ENCODE measurements around the gene TLR8.

TLR8 gene

DNA sequence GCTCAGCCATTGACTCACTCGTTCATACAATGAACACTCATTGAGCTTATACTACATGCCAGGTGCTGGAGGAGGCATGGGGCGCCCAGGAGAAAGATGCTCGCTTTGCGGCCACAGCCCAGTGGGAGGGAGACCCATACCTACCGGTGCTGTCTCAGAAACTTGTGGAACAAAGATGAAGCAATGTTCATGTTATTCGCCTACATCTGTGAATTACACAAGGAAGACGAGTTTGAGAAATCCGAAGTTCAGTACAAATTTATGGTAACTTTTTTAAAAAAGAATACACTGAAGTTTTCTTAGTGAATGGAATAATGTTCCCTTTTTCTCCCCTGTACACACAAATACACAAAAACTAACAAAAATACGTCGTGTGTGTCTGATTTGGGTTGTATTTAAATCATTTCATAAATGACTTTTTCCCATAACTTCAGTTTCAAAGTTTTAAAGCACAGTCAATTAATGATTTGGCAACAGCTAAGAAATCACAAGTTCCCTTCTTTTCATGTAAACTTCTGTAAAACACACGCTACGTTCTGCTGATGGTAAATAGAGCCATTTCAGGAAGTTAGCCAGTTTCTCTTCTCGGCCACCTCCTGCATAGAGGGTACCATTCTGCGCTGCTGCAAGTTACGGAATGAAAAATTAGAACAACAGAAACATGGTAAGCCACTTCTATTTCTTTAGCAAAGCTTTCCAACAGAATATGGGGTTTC lies at the start of gene TLR8:
Gene TLR8, plus strand, starts transcription at position 575 of the 716 bp plus-strand sequence. Its CDS starts 87 bp downstream, at position 662.
- no peak for DNase-seq (ENCODE audit: low spot score)

DNA sequence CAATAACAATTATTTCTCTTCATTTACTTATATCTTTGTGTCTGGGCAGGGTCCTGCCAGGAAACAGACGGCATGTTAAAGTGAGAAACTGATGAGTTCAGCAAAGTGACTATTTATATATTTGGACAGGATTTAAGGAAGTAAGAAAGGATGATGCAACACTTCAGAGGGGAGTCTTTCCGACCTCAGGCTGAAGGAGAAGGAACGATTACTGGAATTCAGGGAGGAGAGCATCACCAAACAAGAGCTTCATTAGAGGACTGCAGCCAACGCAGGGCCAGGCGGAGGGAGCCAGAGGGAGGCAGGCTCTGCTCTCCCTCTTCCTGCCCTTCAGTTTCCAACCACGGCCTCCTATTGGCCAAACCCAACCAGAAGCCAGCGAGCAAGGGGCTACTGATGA lies 41.1 kb upstream of the TLR8 start:
- DNase-seq (ENCODE audit: low spot score): no peak

DNA sequence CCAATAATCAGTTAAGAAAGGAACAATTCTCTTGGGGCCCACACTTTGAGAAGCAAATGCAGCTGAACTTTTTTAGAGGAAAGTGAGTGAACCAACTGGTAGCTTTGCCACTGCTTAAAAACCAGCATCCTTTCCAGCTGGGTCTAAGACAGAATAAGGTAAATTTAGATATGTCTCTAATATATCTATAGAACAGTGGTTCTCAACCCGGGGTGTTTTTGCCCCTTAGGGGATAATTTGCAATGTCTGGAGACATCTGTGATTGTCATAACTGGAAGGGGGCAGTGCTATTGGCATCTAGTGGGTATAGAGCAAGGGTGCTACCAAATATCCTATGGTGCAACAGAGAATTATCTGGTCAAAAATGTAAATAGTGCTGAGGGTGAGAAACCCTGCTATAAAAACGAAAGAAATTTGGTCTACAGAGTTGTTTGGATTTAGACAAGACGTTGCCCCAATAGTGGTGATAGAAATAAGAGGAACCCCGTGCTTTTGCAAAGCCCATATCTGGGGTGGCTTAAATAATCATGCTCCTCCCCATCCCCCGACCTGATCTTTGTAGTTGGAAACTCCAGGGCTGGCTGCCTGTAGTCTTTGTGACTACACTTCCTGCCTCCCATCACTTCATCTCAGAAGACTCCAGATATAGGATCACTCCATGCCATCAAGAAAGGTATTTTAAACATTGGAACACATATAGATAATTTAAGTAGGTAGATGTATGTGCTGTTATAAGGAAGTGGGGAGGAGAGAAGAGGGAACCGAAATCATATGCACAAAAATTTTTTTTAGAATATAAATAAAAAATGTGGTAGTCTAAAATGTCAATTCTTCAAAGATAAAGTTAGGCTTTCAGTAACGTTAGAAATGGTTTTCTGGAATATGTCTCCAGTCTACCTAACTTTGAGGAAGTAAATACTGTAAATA lies 39.7 kb upstream of the TLR8 start, which contains the start of gene TLR7:
Gene TLR7, plus strand, starts transcription at position 622 of the 927 bp plus-strand sequence. CDS start 507 bp downstream, outside the sequence.
- no peak for DNase-seq (ENCODE audit: low spot score)

DNA sequence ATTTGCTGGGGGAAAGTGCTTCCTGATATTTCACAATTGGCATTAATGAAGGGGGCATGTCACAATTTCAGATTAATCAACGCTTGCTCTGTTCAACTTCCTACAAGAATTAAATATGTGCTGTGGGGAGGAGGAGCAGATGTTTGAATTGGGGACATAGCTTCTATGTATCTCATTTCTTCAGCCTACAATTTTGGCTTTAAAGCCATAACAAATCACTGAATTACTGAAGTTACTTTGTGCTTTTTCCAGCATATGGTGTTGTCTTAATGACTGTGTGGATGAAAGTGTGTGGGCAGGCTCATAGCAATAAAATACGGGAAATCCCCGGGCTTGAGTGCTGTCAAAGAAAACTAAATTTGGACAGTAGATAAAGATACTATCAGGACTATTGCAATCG lies 38.7 kb upstream of the TLR8 start:
- no peak for DNase-seq (ENCODE audit: low spot score)

DNA sequence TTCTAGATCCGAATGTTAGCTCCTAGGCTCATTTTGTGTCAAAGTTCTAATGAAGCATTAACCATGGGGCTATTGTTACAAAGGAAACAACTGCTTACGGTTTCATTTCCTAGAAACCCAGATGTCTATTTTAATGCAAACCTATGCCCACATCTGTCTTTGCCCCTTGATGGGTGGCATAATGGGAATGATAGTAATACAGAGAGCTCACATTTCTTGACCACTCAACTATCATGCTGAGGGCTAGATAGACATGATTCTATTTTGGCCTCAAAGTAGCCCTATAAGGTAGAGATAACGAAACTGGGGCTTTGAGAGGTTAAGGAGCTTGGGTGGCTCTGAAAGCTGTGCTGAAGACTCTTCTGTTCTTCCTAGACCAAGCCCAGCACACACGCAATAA lies 37.7 kb upstream of the TLR8 start:
- no peak for DNase-seq (ENCODE audit: low spot score)

DNA sequence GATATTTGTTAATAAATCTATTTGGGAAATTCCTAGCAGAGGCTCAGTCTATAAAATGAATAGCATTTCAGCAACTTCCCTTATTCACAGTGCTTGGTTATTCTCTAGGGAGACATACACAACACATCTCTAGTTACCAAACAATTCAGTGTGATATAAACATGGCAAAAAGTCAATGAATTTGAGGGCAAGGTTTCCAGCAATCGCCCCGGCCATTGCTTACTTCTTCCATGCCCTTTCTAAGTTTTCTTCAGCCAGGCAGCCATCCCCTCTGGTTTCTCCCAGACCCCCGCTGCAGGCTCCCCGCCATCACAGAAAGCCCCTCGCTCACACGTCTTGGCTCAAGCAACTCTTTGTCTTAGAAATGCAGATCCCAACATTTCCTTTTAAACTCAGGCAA lies 35.2 kb upstream of the TLR8 start:
- DNase-seq (ENCODE audit: low spot score): no peak

DNA sequence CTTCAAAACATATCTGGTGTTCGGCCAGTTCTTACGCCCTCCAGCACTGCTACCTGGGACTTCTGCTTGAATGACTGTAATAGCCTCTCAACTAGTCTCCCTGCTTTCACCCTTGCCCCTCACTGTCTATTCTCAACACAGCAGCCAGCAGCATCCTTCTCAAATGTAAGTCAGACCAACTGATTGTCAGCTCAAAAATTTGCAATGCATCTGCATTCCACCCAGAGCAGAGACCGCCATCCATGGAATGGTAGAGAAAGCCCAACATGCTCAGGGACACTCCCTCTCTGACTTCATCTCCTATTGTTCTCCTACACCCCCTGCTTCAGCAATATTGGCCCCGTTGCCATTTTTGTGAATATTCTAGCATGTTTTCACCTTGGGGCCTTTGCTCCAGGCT lies 33.7 kb upstream of the TLR8 start:
- DNase-seq (ENCODE audit: low spot score): no peak

DNA sequence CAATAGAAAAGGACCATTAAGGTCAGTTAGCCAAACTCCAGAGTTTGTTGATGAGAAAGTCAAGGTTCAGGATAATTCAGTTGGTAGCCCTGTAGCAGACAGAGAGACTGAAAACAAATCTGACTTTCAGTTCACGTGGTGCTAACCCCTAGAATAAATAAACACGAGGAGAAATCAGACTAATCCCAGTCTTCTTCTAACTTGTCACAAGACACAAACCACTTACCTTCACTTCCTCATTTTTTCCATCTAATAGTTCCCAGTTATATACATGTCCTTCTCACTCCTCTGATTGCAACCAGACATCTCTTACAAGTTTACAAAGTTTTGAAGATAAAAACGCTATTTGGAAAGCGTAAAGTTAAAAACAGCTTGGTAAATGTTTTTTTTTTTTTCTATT lies 31.8 kb upstream of the TLR8 start:
- no peak for DNase-seq (ENCODE audit: low spot score)

DNA sequence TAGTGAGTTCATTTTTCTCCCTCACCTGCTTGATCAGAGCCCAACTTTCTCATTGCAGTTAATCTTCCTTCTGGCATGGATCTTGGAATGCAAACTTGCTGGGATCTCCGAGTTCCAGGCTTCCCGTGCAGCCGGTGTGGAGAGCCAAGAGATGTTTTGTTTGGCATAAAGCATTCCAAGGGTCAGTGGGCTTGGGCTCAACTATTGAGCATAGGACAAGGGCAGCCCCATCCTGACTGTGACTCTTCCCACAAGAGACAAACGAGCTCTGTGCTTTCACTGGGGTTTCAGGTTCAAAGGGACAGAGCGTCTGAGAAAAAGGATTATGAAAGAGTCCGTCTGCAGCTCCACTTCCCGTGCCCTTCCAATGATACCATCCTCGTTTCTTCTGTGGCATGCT lies 29.0 kb upstream of the TLR8 start:
- DNase-seq (ENCODE audit: low spot score): no peak

DNA sequence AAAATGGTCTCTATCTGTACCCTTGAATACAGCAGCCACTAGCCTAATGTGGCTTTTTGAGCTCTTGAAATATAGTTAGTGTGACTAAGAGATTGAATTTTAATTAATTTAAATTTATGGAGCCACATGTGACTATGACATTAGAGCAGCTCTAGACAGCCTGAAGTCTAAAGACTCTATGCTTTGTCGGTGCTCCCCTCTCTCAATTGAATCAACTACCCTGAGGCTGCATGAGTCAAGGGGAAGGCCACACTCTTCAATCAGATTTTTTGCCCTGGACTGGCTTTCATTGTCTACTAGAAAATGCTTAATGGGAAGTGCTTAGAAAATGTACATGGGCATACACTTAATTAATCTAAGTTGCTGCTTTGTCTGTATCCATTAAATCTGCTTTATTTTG lies 27.9 kb upstream of the TLR8 start:
- no peak for DNase-seq (ENCODE audit: low spot score)

DNA sequence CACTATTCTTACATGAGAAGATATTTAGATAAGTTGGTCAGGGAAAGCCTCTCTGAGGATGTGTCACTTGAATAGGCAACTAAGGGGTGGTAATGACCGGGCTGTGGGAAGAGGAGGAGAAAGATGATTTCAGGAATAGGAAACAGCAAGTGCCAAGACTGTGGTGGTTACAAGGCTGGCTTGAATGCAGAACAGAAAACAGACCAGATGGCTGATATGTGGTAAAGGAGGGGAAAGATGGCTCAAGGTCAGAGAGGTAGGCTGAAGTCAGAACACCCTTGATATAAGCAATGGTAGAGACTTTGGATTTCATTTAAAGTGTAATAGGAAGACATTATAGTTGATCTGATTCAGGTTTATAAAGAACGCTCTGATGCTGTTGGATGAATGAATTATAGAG lies 24.5 kb upstream of the TLR8 start:
- no peak for DNase-seq (ENCODE audit: low spot score)

DNA sequence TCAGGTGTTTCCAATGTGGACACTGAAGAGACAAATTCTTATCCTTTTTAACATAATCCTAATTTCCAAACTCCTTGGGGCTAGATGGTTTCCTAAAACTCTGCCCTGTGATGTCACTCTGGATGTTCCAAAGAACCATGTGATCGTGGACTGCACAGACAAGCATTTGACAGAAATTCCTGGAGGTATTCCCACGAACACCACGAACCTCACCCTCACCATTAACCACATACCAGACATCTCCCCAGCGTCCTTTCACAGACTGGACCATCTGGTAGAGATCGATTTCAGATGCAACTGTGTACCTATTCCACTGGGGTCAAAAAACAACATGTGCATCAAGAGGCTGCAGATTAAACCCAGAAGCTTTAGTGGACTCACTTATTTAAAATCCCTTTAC lies 20.9 kb upstream of the TLR8 start:
- no peak for DNase-seq (ENCODE audit: low spot score)

DNA sequence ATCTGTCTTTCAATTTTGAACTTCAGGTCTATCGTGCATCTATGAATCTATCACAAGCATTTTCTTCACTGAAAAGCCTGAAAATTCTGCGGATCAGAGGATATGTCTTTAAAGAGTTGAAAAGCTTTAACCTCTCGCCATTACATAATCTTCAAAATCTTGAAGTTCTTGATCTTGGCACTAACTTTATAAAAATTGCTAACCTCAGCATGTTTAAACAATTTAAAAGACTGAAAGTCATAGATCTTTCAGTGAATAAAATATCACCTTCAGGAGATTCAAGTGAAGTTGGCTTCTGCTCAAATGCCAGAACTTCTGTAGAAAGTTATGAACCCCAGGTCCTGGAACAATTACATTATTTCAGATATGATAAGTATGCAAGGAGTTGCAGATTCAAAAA lies 19.9 kb upstream of the TLR8 start:
- no peak for DNase-seq (ENCODE audit: low spot score)

DNA sequence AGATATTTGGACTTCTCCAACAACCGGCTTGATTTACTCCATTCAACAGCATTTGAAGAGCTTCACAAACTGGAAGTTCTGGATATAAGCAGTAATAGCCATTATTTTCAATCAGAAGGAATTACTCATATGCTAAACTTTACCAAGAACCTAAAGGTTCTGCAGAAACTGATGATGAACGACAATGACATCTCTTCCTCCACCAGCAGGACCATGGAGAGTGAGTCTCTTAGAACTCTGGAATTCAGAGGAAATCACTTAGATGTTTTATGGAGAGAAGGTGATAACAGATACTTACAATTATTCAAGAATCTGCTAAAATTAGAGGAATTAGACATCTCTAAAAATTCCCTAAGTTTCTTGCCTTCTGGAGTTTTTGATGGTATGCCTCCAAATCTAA lies 19.3 kb upstream of the TLR8 start:
- no peak for DNase-seq (ENCODE audit: low spot score)

DNA sequence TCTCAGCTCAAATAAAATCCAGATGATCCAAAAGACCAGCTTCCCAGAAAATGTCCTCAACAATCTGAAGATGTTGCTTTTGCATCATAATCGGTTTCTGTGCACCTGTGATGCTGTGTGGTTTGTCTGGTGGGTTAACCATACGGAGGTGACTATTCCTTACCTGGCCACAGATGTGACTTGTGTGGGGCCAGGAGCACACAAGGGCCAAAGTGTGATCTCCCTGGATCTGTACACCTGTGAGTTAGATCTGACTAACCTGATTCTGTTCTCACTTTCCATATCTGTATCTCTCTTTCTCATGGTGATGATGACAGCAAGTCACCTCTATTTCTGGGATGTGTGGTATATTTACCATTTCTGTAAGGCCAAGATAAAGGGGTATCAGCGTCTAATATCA lies 18.7 kb upstream of the TLR8 start:
- DNase-seq (ENCODE audit: low spot score): no peak

DNA sequence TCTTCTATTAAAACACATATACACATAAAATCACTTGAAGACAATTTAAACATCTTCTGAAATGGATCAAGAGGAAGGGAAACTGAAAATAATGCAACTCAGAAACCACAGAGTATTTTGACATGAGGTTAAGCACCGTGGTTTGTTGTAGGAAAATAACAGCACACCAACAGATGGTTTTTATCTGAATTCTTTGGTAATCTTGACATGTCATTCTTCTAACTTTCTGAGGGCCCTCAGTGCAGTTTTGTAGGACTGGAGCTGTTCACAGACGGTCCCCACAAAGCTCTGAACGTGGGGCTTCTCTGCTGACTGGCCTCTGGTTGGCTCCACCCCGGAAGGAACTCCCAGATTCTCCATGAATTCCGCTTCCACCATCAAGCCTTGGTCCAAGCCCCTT lies 16.0 kb upstream of the TLR8 start:
- DNase-seq (ENCODE audit: low spot score): no peak

DNA sequence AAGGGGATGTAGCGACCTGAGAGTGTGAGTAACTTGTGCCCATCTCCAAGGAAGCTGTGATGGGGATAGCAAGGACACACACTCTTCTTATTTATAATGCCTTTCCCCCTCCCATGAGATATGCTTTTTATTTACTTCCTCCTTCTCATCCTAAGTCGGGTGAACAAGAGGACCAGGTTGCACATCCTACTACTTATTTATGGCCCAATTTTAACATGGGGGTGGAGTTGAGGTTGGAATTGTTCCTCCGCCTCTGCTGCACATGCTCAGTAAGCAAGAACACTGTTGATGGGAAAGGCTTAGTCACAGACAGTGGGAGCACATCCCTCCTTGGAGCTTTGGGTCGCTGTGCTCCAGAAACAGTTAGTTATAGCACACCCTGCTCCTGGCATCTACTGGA lies 15.2 kb upstream of the TLR8 start:
- DNase-seq (ENCODE audit: low spot score): no peak

DNA sequence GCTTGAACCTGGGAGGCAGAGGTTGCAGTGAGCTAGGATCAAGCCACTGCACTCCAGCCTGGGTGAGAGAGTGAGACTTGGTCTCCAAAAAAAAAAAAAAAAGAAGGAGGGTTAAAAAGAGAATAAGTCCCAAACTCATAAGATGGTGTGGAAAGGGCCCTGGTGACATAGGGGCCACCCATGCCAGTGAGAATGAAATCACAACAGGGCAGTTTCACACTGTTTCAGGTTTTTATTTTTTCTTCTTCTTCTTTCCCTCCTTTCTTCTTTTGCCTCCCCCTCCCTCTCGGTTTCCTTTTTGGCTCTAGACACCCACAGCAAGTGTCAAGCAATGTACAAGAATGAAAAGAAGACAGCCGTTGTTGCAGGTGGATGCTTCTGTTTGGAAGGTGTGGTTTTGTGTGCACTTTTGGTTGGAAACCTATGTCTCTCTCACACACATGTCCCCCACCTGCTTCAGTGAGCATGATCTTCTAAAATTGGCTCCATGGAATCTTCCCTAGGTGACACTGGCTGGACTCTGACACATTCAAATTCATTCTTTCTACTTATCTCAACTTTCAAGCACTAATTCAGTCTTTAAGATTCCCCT lies 14.4 kb upstream of the TLR8 start:
- DNase-seq (ENCODE audit: low spot score): no peak

DNA sequence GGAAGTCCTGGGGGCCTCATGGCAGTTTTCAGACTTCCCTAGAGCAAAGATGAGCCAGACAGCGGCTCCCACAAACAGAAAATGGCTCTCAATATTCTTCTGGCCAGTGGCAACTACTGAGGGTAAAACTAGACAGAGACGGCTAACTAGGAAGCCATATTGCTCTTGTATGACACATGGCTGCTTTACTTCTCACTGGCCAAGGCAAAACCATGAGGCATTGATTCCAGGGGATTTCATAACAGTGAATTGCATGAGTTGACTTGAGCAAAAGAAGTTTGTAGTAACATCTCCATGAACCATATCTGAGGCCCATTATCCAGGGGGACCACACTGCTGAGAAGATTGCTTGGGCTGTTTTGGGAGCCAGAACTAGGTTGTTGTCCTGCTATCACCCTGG lies 13.7 kb upstream of the TLR8 start:
- no peak for DNase-seq (ENCODE audit: low spot score)

DNA sequence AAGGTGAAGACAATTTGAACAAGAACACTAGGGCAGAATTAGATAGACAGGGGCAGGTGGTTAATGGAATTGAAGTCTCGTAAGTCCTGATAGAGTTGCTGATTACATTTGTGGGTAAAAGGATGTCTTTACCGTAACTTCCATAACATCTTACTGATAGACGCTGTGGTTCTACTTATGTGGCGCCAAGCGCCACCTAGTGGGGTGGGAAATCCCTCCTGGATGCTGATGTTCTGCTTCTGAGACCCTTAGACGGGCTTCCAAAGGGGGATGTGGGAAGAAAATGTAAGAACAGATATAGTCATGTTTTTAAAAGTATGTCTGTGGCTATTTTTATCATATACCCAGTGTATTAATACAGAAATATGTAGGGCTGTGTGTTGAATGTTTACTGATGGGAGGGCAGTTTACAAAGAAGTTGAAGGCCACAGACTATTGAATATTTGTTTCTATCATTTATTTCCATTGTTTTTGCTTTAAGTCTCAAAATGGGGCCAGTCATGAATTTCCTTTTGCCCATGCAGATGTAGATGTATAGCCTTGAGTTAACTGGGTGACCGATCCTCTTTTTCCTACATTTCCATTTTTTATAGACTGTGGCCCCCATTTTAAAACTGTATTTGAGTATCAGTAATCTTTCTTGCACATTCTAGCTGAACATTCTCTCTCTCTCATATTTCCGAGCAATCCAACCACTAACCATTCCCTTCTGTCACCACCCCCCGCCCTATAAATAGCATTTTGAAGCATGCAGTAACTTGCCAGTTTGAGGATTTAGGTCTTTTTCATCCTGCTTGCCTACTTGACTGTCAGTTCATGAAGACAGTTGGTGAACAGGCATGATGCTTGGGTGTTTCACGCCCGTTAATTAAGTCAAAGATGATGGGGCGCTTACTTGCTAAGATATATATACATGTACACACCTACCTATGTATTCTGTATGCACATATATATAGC lies 12.1 kb upstream of the TLR8 start:
- DNase-seq (ENCODE audit: low spot score): peak; percentile 11

DNA sequence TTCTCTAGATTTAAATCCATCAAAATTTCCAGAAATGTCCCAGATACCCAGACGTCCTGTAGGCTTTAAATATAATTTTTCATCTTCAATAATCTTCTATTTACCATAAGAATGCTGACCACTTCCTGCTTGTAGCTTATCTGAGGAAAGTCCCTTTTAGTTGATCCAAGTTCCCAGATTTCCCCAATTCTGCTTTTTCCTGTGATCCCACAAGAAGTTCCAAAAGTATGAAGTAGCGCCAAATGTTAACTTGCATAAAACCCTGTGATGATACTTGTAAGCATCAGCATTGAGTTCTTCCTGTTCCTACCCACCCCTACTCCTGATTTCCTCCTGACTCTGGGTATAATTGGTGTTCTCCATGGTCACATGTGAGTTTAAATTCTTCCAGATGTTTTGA lies 10.6 kb upstream of the TLR8 start:
- no peak for DNase-seq (ENCODE audit: low spot score)

DNA sequence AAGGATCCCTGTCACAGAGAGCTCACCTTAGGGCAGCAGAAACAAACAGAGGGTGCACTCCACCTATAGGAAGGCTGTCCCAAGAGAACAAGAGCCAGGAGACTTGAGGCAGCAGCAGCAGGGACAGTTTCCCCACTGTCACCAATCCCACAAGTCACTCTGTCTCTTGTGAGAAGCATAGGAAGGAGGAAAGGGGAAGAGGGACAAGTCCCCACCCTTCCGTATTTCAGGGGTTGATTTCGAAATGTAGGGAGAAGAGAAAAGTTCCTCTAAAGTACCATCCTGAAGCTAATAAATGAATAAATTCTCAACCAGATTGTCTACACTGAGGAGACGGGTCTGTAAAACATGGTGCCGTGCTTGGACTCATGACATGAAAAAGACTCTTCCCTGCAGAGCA lies 9.5 kb upstream of the TLR8 start:
- DNase-seq (ENCODE audit: low spot score): no peak
